DND-41 (cell line): ENCODE results near the gene COL2A1.

Experiments
- EZH2 ChIP-seq: IDR thresholded peaks from 3 replicates; pipeline ENCODE4 v1.6.1; 2012; ENCODE audit warnings: borderline replicate concordance, low read depth, mild to moderate bottlenecking, moderate library complexity, low read length, inconsistent platforms; ENCODE audit not compliant: severe bottlenecking
- TF ChIP-seq, protein P1 (sequence below): IDR thresholded peaks from 2 replicates; pipeline ENCODE4 v1.5.1; 2012; ENCODE audit warnings: borderline replicate concordance, low read length, moderate library complexity, mild to moderate bottlenecking; ENCODE audit not compliant: poor library complexity, severe bottlenecking; ENCODE audit errors: extremely low read depth

DNA sequence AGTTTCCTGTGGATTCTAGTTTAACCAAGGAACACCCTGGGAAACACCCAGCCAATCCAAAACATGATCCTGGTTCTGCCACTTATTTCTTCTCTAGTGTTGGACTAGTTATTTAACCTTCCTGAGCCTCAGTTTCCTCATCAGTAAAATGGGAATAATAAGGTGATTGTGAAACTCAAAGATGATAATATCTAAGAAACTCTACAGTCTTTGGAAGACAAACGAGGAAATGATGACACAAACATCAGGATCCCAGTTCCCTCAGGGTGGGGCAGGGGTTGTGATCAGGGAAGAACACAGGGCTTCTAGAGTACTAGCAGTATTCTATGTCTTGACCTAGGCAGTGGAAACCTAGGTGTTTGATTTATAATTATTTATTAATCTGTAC, 58.9 kb downstream of the COL2A1 start:
- TF ChIP-seq EZH2 = no peak
- TF ChIP-seq, protein P1, sequence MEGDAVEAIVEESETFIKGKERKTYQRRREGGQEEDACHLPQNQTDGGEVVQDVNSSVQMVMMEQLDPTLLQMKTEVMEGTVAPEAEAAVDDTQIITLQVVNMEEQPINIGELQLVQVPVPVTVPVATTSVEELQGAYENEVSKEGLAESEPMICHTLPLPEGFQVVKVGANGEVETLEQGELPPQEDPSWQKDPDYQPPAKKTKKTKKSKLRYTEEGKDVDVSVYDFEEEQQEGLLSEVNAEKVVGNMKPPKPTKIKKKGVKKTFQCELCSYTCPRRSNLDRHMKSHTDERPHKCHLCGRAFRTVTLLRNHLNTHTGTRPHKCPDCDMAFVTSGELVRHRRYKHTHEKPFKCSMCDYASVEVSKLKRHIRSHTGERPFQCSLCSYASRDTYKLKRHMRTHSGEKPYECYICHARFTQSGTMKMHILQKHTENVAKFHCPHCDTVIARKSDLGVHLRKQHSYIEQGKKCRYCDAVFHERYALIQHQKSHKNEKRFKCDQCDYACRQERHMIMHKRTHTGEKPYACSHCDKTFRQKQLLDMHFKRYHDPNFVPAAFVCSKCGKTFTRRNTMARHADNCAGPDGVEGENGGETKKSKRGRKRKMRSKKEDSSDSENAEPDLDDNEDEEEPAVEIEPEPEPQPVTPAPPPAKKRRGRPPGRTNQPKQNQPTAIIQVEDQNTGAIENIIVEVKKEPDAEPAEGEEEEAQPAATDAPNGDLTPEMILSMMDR = no peak
